ENCODE results near the gene OSTF1.

OSTF1 gene

GRCh38 chr9:75123696-75124095 lies 35.4 kb downstream of the OSTF1 start:
- DNase-seq: no peak

GRCh38 chr9:75128535-75128934 lies 40.2 kb downstream of the OSTF1 start:
- DNase-seq: no peak

GRCh38 chr9:75130172-75130571 lies 41.9 kb downstream of the OSTF1 start:
- DNase-seq: no peak

GRCh38 chr9:75130621-75131230 lies 42.4 kb downstream of the OSTF1 start:
- DNase-seq: no peak

GRCh38 chr9:75131700-75132099 lies 43.4 kb downstream of the OSTF1 start:
- no peak for DNase-seq

GRCh38 chr9:75132244-75132643 lies 43.9 kb downstream of the OSTF1 start:
- DNase-seq: no peak

GRCh38 chr9:75133396-75133795 lies 45.1 kb downstream of the OSTF1 start:
- DNase-seq: no peak

- DNase-seq: no peak
Observed at GRCh38 chr9:75134495-75134894, 46.2 kb downstream of the OSTF1 start.

GRCh38 chr9:75138260-75139040 lies 50.1 kb downstream of the OSTF1 start:
- DNase-seq: no peak

GRCh38 chr9:75139201-75139600 lies 50.9 kb downstream of the OSTF1 start:
- DNase-seq: no peak

GRCh38 chr9:75140261-75140660 lies 51.9 kb downstream of the OSTF1 start:
- no peak for DNase-seq

- DNase-seq: no peak
Observed at GRCh38 chr9:75142202-75142601, 53.9 kb downstream of the OSTF1 start.

- DNase-seq: no peak
Observed at GRCh38 chr9:75146229-75146628, 57.9 kb downstream of the OSTF1 start.

- no peak for DNase-seq
Observed at GRCh38 chr9:75147638-75148037, 59.3 kb downstream of the OSTF1 start.

- DNase-seq: no peak
Observed at GRCh38 chr9:75148561-75148960, 60.2 kb downstream of the OSTF1 start.

GRCh38 chr9:75149841-75150241 lies 61.5 kb downstream of the OSTF1 start:
- DNase-seq: no peak

- no peak for DNase-seq
Observed at GRCh38 chr9:75150512-75150911, 62.2 kb downstream of the OSTF1 start.

- DNase-seq: no peak
Observed at GRCh38 chr9:75152416-75152815, 64.1 kb downstream of the OSTF1 start.

GRCh38 chr9:75156858-75157257 lies 68.5 kb downstream of the OSTF1 start:
- DNase-seq: no peak

- no peak for DNase-seq
Observed at GRCh38 chr9:75161116-75161857, 73.0 kb downstream of the OSTF1 start.

- no peak for DNase-seq
Observed at GRCh38 chr9:75163764-75164163, 75.5 kb downstream of the OSTF1 start.

GRCh38 chr9:75164573-75164972 lies 76.3 kb downstream of the OSTF1 start:
- DNase-seq: no peak

- DNase-seq: no peak
Observed at GRCh38 chr9:75167281-75167680, 79.0 kb downstream of the OSTF1 start.

Data from activated gamma-delta T cell (primary cell).